H54 (cell line): ENCODE data around the gene TLN1.

ENCODE experiments used
- DNase-seq: peaks from one replicate; pipeline ENCODE4 v3.0.0; 2011; ENCODE audit warnings: low spot score, mixed read lengths; ENCODE audit not compliant: insufficient read length
- FAIRE-seq: peaks from 3 replicates; lab custom pipeline; 2011; peaks lifted over from hg19 to GRCh38; lab: Jason Lieb, UNC
- POLR2A ChIP-seq: IDR thresholded peaks from 2 replicates; pipeline ENCODE4 v1.6.1; 2011; ENCODE audit warnings: low read depth, mild to moderate bottlenecking, low read length

Gene TLN1

DNA sequence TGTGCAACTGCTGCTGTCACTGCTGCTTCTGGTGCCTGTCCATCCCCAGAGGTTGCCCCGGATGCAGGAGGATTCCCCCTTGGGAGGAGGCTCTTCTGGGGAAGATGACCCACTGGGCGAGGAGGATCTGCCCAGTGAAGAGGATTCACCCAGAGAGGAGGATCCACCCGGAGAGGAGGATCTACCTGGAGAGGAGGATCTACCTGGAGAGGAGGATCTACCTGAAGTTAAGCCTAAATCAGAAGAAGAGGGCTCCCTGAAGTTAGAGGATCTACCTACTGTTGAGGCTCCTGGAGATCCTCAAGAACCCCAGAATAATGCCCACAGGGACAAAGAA is 58.0 kb downstream of the TLN1 start:
- DNase-seq (no peak), FAIRE-seq (no peak)
- TF ChIP-seq POLR2A = no peak

DNA sequence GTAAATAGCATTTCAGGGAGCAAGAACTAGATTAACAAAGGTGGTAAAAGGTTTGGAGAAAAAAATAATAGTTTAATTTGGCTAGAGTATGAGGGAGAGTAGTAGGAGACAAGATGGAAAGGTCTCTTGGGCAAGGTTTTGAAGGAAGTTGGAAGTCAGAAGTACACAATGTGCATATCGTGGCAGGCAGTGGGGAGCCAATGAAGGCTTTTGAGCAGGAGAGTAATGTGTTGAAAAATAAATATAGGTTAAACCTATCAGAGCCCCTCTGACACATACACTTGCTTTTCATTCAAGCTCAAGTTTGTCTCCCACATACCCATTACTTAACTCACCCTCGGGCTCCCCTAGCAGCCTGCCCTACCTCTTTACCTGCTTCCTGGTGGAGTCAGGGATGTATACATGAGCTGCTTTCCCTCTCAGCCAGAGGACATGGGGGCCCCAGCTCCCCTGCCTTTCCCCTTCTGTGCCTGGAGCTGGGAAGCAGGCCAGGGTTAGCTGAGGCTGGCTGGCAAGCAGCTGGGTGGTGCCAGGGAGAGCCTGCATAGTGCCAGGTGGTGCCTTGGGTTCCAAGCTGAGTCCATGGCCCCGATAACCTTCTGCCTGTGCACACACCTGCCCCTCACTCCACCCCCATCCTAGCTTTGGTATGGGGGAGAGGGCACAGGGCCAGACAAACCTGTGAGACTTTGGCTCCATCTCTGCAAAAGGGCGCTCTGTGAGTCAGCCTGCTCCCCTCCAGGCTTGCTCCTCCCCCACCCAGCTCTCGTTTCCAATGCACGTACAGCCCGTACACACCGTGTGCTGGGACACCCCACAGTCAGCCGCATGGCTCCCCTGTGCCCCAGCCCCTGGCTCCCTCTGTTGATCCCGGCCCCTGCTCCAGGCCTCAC is 58.6 kb downstream of the TLN1 start, which contains the start of gene CA9:
Gene CA9, plus strand, starts transcription at position 797 of the 893 bp plus-strand sequence. Its CDS starts 32 bp downstream, at position 829.
- TF ChIP-seq POLR2A = no peak
- DNase-seq (no peak), FAIRE-seq (no peak)

DNA sequence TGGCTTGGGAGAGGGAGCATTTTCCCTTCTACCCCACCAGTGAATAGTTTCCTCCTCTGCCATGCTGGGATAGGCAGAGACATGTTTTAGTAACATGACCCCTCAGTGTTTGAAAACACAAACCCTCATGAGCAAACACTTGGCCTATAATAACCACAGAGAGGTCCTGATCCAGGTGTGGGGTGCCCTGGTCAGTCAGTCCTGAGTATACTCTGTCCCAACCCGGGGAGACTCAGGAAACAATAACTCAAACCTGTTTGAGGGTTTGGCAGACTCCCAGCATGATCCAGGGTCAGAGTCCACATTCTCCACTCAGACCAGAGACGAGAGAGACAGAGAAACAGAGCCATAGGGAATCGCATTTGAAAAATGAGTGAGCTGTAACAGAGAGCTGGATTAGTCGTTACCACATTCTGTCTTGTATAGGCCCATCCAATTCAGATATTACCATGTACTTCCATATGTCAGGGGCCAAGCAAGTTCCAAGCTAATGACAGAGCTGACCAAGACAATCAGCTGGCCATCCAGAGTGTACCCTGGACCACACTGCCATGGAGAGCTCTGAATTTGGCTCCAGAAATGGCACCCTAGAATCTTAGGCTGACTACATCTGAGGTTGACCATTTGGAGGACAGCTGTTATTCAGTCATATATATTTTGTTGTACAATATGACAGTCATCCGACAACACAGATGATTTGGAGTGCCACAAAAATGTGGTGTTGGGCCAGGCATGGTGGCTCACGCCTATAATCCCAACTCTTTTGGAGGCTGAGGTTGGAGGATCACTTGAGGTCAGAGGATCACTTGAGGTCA is 62.5 kb downstream of the TLN1 start:
- TF ChIP-seq POLR2A = no peak
- FAIRE-seq (peak; percentile 66), DNase-seq (peak; percentile 59)

DNA sequence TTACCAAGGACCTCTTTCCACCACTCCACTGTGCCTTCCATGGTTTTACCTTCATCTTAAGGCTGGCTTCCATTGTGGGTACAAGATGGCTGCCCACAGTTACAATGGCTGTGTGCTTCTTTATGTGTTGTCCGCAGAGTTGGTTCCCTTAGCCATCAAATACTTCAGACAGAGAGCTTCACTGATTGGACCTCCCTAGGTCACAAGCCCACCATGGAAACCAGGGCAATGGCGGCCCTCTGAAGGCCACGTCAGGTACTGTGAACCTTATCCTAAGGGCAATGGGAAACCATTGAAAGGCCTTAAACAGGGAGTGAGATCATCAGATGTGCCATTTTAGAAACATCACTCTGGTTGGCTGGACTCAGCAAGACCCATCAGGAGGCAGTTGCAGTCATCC is 64.1 kb downstream of the TLN1 start:
- FAIRE-seq (no peak), DNase-seq (no peak)
- no peak for TF ChIP-seq POLR2A

DNA sequence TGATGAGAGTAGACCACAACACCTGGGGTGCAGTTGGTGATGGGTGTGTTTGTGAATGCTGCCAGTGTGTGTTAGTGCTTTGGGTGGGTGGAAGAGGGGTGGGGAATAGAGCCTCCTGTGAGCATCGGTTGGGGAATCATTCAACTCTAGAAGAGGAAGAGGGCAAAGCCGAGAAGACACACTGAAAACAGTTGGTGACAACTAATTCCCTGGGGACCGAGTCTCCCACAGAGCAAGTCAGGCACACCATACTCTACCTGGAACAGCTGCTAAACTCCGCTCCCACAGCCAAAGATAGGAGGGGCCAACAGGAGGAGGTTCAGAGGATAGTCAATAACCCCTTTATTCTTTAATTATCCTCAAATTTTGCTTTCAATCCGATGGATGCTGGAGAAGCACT is 65.4 kb downstream of the TLN1 start:
- TF ChIP-seq POLR2A = no peak
- FAIRE-seq = no peak
- no peak for DNase-seq

DNA sequence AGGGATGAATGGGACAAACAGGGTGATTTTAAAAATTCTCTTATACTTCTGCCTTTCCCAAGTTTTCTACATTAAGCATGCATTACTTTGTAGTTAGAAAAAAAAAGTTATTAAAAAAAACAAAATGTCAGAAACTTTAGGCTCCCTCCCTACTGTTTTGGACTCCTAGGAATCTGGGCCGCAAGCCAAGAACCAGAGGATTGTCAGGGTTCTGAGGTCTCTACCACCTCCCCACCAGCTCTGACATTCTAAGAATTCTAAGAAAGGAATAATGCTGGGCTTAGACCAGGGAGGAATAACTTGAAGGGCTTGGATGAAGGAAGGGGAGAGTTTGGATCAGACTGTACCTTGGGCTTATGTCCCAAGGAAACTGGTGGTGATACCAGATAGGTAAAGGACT is 66.0 kb downstream of the TLN1 start:
- DNase-seq (no peak), FAIRE-seq (no peak)
- no peak for TF ChIP-seq POLR2A

DNA sequence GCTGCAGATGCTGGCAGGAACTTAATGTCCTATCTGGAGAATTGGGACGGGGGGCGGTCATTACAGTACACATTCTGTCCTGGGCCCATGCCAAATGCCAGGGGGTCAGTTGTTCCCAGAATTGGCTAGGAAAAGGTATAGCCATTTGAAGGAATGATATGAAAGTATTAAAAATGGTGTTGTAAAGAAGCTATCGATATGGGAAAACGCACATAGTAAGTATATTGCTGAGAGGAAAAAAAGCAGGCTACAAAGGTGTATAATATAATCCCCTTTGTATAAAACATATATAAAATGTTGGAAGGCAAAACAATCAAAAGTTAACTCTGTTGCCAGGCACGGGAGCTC is 66.5 kb downstream of the TLN1 start:
- DNase-seq = no peak
- no peak for FAIRE-seq
- no peak for TF ChIP-seq POLR2A

DNA sequence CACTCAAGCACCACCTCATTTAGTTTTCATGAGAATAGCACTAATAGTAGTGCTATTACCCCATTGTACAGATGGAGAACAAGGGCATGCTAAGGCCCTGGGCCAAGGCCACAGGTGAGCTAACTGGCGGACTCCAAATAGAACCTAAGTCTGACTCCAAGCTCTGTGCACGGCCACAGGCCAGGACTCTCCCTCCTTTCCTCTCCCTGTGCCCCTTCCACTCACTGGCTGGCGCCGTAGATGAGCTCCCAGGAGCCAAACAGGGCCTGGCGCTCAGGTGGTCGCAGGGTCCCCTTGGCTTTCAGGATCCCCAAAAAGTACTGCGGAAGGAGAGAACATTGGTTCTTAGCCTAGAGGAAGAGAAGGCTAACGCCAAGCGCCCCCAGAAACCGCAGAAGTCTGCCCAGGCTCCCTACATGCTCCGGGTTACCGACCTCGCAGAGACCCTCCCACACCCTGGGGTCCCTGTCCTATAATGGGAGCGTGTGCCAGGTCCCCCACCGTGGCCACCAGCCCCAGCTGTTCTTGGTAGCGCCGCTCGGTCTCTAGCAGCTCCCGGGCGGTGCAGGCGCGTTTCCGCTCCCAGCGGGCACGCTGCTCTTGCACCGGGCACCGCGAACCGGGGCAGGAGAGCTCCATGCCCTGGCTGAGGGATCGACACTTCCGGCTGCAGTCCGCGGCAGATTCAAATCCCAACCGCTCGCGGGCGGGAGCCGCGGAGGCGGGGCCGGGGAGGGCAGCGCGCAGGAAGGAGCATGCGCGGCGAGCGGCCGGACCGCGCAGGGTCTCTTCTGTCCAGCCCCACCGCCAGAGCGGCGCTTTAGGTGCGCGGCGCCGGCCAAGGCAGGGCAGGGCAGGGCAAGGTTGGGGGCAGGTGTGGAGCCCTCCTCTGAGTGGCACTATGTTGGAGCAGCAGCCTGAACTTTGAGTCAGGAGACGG is 67.2 kb downstream of the TLN1 start, which contains the start of gene ARHGEF39:
Gene ARHGEF39, minus strand, starts transcription at position 665 of the 940 bp plus-strand sequence. Its CDS starts 26 bp downstream, at position 639.
- TF ChIP-seq POLR2A = peak; percentile 60
- FAIRE-seq (no peak), DNase-seq (peak; percentile 76)

DNA sequence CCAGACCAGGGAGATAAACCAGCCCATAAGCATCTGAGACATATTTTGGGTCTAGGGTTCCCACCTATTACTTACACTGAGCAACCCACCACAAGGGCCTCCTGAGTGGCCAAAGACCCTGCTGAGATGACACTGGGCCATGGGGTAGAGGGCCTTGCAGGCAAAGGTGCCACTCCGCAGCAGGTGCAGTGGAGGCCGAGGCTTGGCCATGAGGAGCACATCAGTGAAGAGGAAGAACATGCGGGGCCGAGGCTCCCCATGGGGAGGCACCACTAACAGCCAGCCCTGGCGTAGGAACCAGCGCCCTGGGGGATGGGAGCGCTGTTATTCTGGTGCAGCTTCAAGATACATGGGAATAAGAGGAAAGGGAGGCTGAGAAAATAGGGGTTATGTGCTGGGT is 69.6 kb downstream of the TLN1 start:
- TF ChIP-seq POLR2A = no peak
- DNase-seq = no peak
- no peak for FAIRE-seq

DNA sequence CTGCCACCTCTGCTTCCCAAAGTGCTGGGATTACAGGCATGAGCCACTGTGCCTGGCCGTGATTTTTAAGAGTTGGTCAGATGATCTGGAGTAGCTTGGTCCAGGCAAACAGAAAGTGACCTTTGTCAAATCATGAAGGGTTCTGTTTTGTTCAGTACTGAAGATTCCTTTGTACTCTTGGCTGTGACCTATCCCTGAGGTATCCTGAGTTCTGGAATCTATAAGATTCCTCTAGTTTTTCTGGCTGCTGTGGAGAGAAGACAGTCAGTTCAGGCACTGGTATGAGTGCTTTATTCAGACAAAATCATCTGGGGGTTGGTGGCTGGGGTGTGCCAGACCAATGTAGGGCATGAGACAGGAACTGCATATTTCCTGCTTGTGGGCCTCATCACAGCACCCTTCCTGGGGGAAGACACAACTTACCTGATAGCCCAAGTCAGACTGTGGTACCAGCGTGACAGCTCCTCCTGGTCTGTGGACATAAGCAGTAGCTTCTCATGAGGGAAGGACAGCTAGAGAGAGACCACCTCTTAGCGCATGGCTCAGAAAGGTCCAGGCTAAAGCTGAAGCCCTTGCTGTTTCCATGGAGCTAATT is 70.1 kb downstream of the TLN1 start:
- DNase-seq (no peak), FAIRE-seq (no peak)
- TF ChIP-seq POLR2A = no peak

DNA sequence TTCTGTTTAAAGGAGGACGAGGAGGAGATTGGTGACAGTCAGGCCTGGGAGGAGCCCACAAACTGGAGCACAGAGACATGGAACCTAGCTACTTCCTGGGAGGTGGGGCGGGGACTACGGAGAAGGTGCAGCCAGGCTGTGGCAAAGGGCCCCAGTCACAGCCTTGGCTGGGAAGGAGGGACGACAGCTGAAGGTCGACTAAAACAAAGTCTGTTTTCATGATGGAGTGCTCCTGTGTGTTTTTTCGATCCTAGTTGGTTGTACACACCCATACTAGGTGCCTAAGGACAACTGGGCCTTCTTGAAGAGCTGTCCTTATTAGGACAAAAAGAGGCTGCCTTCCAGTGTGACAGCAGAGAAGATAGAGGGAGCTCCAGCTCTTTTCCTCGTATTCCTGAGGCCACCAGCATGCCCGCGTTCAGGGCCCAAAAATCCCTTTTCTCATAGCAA is 71.0 kb downstream of the TLN1 start:
- no peak for FAIRE-seq
- DNase-seq = no peak
- no peak for TF ChIP-seq POLR2A

DNA sequence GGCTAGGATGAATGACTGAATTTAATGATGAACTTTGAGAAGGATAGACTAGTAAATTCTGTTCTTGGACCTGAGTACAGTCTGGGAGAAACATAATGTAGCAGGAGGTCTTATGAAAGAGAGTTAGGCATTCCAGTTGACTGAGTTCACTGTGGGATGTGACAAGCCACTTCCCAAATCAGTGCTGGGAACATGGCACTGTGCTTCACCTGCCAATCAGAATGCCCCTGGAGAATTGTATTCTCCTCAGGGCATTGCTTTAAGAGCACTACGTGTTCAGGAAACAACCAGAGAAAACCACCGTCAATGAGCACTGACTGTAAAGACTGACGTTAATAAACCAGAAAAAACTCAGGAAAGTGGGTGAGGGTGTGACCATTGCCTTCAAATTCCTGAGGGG is 72.7 kb downstream of the TLN1 start:
- DNase-seq = no peak
- TF ChIP-seq POLR2A = no peak
- FAIRE-seq = no peak

DNA sequence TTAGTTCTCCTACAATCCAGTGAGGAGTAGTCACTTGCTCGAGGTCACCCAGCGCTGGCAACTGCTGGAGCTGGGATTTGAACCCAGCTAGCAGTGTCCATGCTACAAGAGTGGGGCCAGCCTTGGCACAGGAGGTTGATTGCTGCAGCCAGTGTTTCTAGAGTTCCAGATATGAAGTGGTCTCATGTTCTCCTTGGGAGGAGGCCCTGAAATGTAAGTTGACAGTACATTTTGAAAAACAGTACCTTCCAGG is 73.1 kb downstream of the TLN1 start:
- no peak for FAIRE-seq
- TF ChIP-seq POLR2A = no peak
- no peak for DNase-seq
